HepG2 (cell line): Measurements from ENCODE around the gene SAE1. TPM values are rescaled to one million over a fixed set of nuclear protein-coding genes. Genes with fewer than 3 reads are reported as not detected.

Experiments used
- ATF7 ChIP-seq, 2 experiments: fragments of 450-650 bp in 1 of 2; sonication (generic) in 1 of 2; formaldehyde crosslinking in 1 of 2; IDR thresholded peaks; 2 replicates each; pipeline versions ENCODE4 v1.4.0 to v1.6.1; 2016 to 2020; ENCODE audit warnings: antibody characterized with exemption in 1 of 2, mild to moderate bottlenecking in 1 of 2, missing genetic modification reagents in 1 of 2
- KLF6 ChIP-seq: IDR thresholded peaks from 2 replicates; pipeline ENCODE4 v1.8.0; 2016; ENCODE audit warnings: missing biosample characterization, missing genetic modification reagents
- KLF9 ChIP-seq: IDR thresholded peaks from 2 replicates; pipeline ENCODE4 v1.6.1; 2016; ENCODE audit warnings: low read depth
- MTF1 ChIP-seq: sonication (generic); formaldehyde crosslinking; IDR thresholded peaks from 2 replicates; pipeline ENCODE4 v1.5.0; 2020; ENCODE audit warnings: missing genetic modification reagents
- PCBP2 ChIP-seq: fragments of 200-400 bp; formaldehyde crosslinking; optimal IDR thresholded peaks from 2 replicates; pipeline ENCODE3; 2018; ENCODE audit warnings: low read length, low read depth; ENCODE audit not compliant: poor library complexity, severe bottlenecking
- POLR2A ChIP-seq, 2 experiments: IDR thresholded peaks; 2 replicates each; pipeline ENCODE4 v1.6.1; 2011; ENCODE audit warnings: low read depth in 2 of 2, low read length in 2 of 2, mild to moderate bottlenecking in 1 of 2, moderate library complexity in 1 of 2; ENCODE audit not compliant: insufficient read depth in 1 of 2
- SMARCC2 ChIP-seq: fragments of 450-650 bp; IDR thresholded peaks from 2 replicates; pipeline ENCODE4 v1.6.1; 2017; ENCODE audit warnings: antibody characterized with exemption, mild to moderate bottlenecking
- THYN1 ChIP-seq: sonication (generic); formaldehyde crosslinking; IDR thresholded peaks from 2 replicates; pipeline ENCODE4 v1.8.1; 2023; ENCODE audit warnings: low read depth, mild to moderate bottlenecking, moderate library complexity, missing genetic modification reagents, borderline replicate concordance
- ZC3H13 ChIP-seq: sonication (generic); formaldehyde crosslinking; IDR thresholded peaks from 2 replicates; pipeline ENCODE4 v1.8.1; 2023; ENCODE audit warnings: mild to moderate bottlenecking, missing genetic modification reagents, moderate library complexity
- ZNF562 ChIP-seq: sonication (generic); formaldehyde crosslinking; IDR thresholded peaks from 2 replicates; pipeline ENCODE4 v1.8.0; 2022; ENCODE audit warnings: missing genetic modification reagents, borderline replicate concordance
- ZNF768 ChIP-seq: sonication (generic); formaldehyde crosslinking; IDR thresholded peaks from 2 replicates; pipeline ENCODE4 v1.4.0; 2020; ENCODE audit warnings: missing genetic modification reagents
- ZNF781 ChIP-seq: sonication (generic); formaldehyde crosslinking; IDR thresholded peaks from 2 replicates; pipeline ENCODE4 v1.5.1; 2020; ENCODE audit warnings: borderline replicate concordance, mild to moderate bottlenecking, missing genetic modification reagents; ENCODE audit errors: not compliant biosample characterization
- ZNF879 ChIP-seq: sonication (generic); formaldehyde crosslinking; IDR thresholded peaks from 2 replicates; pipeline ENCODE4 v1.8.1; 2023; ENCODE audit warnings: missing genetic modification reagents
- polyA plus RNA-seq, 8 experiments: library from polyadenylated mRNA; depleted of rRNA in 3 of 8; stranded (reverse) in 7 of 8; unstranded in 1 of 8; fragments of >200 nt; fragmentation: Illumina TruSeq in 4 of 8; extraction: Trizol in 4 of 8; gene quantifications; 2 replicates each; pipeline versions ENCODE4 v1.2.1 to v1.2.3, GENCODE V29; 2011 to 2016; ENCODE audit warnings: low read depth in 4 of 8, missing spikeins in 1 of 8, mixed read lengths in 1 of 8; ENCODE audit not compliant: insufficient read depth in 1 of 8
- total RNA-seq, 5 experiments: library from RNA; depleted of rRNA; stranded (reverse); fragments of >200 nt; fragmentation: Illumina TruSeq; extraction: Trizol; gene quantifications; 2 replicates each; pipeline ENCODE4 v1.2.3, GENCODE V29; 2016; ENCODE audit warnings: low read depth in 1 of 5
- TF ChIP-seq, protein P1 (sequence below): sonication (generic); formaldehyde crosslinking; IDR thresholded peaks from 2 replicates; pipeline ENCODE4 v1.4.0; 2020; ENCODE audit warnings: missing genetic modification reagents, mild to moderate bottlenecking, borderline replicate concordance
- TF ChIP-seq, protein P2 (sequence below): sonication (generic); formaldehyde crosslinking; IDR thresholded peaks from 2 replicates; pipeline ENCODE4 v1.8.0; 2022; ENCODE audit warnings: missing genetic modification reagents, mild to moderate bottlenecking, borderline replicate concordance
- TF ChIP-seq, protein P3 (sequence below): sonication (generic); formaldehyde crosslinking; IDR thresholded peaks from 2 replicates; pipeline ENCODE4 v1.4.0; 2020; ENCODE audit warnings: missing genetic modification reagents
- TF ChIP-seq, protein P4 (sequence below): IDR thresholded peaks from 2 replicates; pipeline ENCODE4 v1.6.1; 2016
- TF ChIP-seq, protein P5 (sequence below): sonication (generic); formaldehyde crosslinking; IDR thresholded peaks from 2 replicates; pipeline ENCODE4 v1.9.0; 2021; ENCODE audit warnings: missing genetic modification reagents, borderline replicate concordance
- TF ChIP-seq, protein P6 (sequence below): sonication (generic); formaldehyde crosslinking; IDR thresholded peaks from 2 replicates; pipeline ENCODE4 v1.4.0; 2020; ENCODE audit warnings: mild to moderate bottlenecking, missing genetic modification reagents

SAE1 gene
- total and polyA plus RNA-seq, 2 of the 13 experiments (the other 11 are each of a cell fraction or from before 2014, with no cell fraction given): 87.6 to 197 TPM

DNA sequence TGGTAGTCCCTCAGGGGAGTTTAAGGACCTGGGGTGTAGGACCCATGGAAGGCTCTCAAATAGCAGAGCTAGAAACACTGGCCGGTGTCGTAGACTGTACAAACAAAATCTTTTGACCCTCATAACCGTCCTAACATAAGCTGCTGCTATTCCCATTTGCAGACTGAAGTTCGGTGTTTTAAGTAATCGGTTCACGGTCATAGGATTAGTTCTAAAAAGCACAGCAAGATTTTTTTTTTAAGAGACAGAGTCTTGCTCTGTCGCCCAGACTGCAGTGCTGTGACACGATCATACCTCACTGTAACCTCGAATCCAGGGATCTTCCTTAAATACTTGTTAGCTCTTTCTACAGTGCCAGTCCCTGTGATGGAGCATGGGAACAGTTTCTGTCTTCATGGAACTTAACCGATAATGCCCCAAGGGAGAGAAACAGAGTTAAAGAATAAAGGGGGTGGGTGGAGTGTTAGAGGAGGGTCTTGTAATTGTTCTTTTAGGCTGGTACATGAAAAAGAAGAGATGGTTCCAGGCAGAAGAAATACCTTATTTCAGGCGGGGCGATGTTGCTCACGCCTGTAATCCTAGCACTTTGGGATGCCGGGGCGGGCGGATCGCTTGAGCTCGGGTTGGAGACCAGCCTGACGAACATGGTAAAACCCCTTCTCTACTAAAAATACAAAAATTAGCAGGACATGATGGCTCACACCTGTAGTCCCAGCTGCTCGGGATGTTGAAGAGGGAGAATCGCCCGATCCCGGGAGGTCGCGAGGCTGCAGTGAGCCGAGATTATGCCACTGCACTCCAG is 16.6 kb upstream of the SAE1 start (continued):
- TF ChIP-seq, protein P1, sequence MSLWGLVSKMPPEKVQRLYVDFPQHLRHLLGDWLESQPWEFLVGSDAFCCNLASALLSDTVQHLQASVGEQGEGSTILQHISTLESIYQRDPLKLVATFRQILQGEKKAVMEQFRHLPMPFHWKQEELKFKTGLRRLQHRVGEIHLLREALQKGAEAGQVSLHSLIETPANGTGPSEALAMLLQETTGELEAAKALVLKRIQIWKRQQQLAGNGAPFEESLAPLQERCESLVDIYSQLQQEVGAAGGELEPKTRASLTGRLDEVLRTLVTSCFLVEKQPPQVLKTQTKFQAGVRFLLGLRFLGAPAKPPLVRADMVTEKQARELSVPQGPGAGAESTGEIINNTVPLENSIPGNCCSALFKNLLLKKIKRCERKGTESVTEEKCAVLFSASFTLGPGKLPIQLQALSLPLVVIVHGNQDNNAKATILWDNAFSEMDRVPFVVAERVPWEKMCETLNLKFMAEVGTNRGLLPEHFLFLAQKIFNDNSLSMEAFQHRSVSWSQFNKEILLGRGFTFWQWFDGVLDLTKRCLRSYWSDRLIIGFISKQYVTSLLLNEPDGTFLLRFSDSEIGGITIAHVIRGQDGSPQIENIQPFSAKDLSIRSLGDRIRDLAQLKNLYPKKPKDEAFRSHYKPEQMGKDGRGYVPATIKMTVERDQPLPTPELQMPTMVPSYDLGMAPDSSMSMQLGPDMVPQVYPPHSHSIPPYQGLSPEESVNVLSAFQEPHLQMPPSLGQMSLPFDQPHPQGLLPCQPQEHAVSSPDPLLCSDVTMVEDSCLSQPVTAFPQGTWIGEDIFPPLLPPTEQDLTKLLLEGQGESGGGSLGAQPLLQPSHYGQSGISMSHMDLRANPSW: no peak
- TF ChIP-seq MTF1 (no peak), POLR2A (IDR thresholded peaks at IDR 0.05; ENCODE audit: insufficient read depth in 1 of 2, low read depth in 2 of 2, low read length in 2 of 2) (peak; percentile 56 to 65; a peak in 2 of 4 replicates), ATF7 (IDR thresholded peaks at IDR 0.05) (no peak), ATF7 (CRISPR knock-in tag; IDR thresholded peaks at IDR 0.05) (no peak), ZNF781 (CRISPR knock-in tag) (no peak), ZNF879 (CRISPR knock-in tag) (no peak), PCBP2 (no peak), ZNF768 (CRISPR knock-in tag) (no peak), KLF6 (CRISPR knock-in tag) (no peak), SMARCC2 (no peak), KLF9 (CRISPR knock-in tag) (no peak), ZNF562 (CRISPR knock-in tag) (no peak), THYN1 (no peak), ZC3H13 (CRISPR knock-in tag) (no peak)
- TF ChIP-seq, protein P2, sequence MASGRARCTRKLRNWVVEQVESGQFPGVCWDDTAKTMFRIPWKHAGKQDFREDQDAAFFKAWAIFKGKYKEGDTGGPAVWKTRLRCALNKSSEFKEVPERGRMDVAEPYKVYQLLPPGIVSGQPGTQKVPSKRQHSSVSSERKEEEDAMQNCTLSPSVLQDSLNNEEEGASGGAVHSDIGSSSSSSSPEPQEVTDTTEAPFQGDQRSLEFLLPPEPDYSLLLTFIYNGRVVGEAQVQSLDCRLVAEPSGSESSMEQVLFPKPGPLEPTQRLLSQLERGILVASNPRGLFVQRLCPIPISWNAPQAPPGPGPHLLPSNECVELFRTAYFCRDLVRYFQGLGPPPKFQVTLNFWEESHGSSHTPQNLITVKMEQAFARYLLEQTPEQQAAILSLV (CRISPR knock-in tag): no peak
- TF ChIP-seq, protein P3, sequence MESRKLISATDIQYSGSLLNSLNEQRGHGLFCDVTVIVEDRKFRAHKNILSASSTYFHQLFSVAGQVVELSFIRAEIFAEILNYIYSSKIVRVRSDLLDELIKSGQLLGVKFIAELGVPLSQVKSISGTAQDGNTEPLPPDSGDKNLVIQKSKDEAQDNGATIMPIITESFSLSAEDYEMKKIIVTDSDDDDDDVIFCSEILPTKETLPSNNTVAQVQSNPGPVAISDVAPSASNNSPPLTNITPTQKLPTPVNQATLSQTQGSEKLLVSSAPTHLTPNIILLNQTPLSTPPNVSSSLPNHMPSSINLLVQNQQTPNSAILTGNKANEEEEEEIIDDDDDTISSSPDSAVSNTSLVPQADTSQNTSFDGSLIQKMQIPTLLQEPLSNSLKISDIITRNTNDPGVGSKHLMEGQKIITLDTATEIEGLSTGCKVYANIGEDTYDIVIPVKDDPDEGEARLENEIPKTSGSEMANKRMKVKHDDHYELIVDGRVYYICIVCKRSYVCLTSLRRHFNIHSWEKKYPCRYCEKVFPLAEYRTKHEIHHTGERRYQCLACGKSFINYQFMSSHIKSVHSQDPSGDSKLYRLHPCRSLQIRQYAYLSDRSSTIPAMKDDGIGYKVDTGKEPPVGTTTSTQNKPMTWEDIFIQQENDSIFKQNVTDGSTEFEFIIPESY (CRISPR knock-in tag): no peak
- TF ChIP-seq, protein P4, sequence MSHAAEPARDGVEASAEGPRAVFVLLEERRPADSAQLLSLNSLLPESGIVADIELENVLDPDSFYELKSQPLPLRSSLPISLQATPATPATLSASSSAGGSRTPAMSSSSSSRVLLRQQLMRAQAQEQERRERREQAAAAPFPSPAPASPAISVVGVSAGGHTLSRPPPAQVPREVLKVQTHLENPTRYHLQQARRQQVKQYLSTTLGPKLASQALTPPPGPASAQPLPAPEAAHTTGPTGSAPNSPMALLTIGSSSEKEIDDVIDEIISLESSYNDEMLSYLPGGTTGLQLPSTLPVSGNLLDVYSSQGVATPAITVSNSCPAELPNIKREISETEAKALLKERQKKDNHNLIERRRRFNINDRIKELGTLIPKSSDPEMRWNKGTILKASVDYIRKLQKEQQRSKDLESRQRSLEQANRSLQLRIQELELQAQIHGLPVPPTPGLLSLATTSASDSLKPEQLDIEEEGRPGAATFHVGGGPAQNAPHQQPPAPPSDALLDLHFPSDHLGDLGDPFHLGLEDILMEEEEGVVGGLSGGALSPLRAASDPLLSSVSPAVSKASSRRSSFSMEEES (CRISPR knock-in tag): no peak
- TF ChIP-seq, protein P5, sequence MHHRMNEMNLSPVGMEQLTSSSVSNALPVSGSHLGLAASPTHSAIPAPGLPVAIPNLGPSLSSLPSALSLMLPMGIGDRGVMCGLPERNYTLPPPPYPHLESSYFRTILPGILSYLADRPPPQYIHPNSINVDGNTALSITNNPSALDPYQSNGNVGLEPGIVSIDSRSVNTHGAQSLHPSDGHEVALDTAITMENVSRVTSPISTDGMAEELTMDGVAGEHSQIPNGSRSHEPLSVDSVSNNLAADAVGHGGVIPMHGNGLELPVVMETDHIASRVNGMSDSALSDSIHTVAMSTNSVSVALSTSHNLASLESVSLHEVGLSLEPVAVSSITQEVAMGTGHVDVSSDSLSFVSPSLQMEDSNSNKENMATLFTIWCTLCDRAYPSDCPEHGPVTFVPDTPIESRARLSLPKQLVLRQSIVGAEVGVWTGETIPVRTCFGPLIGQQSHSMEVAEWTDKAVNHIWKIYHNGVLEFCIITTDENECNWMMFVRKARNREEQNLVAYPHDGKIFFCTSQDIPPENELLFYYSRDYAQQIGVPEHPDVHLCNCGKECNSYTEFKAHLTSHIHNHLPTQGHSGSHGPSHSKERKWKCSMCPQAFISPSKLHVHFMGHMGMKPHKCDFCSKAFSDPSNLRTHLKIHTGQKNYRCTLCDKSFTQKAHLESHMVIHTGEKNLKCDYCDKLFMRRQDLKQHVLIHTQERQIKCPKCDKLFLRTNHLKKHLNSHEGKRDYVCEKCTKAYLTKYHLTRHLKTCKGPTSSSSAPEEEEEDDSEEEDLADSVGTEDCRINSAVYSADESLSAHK (CRISPR knock-in tag): no peak
- TF ChIP-seq, protein P6, sequence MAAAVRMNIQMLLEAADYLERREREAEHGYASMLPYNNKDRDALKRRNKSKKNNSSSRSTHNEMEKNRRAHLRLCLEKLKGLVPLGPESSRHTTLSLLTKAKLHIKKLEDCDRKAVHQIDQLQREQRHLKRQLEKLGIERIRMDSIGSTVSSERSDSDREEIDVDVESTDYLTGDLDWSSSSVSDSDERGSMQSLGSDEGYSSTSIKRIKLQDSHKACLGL: no peak
